HL-60 (cell line): Measurements from ENCODE around the gene COX6A2.

Experiments
- DNase-seq, 2 experiments: peaks; one replicate each; pipeline ENCODE4 v3.0.0-alpha.2; 2010 to 2020; ENCODE audit warnings: low read depth in 1 of 2, low spot score in 1 of 2
- H3K27ac ChIP-seq: fragments of 250-450 bp; sonication (Bioruptor Pico); replicated peaks from 2 replicates; pipeline ENCODE4 v1.5.1; 2020; ENCODE audit warnings: mild to moderate bottlenecking, moderate library complexity
- H3K27me3 ChIP-seq: fragments of 250-450 bp; sonication (Bioruptor Pico); 2 replicates; pipeline ENCODE4 v1.5.1; 2021; ENCODE audit warnings: mild to moderate bottlenecking, moderate library complexity; ENCODE audit not compliant: insufficient read depth, poor library complexity, severe bottlenecking
- H3K4me3 ChIP-seq: replicated peaks from 2 replicates; pipeline ENCODE4 v1.5.1; 2011; ENCODE audit warnings: mild to moderate bottlenecking, control low read depth, low read length; ENCODE audit not compliant: insufficient read depth
- CTCF ChIP-seq: IDR thresholded peaks from one replicate; pipeline ENCODE4 v1.5.1; 2011; ENCODE audit warnings: low read length, control low read depth, inconsistent platforms; ENCODE audit not compliant: insufficient read depth
- GABPA ChIP-seq: IDR thresholded peaks from 2 replicates; pipeline ENCODE4 v1.6.1; 2012; ENCODE audit warnings: low read depth
- POLR2AphosphoS5 ChIP-seq: IDR thresholded peaks from 2 replicates; pipeline ENCODE4 v1.6.1; 2012; ENCODE audit warnings: low read depth
- REST ChIP-seq: IDR thresholded peaks from 2 replicates; pipeline ENCODE4 v1.6.1; 2012; ENCODE audit warnings: low read depth; ENCODE audit not compliant: insufficient replicate concordance
- SPI1 ChIP-seq: IDR thresholded peaks from 2 replicates; pipeline ENCODE4 v1.6.1; 2012; ENCODE audit warnings: low read depth, mild to moderate bottlenecking, borderline replicate concordance

COX6A2 gene

GRCh38 chr16:31397096-31397660, 31.0 kb downstream of the COX6A2 start:
- Histone ChIP-seq H3K27ac (no peak overlapping the region), H3K4me3 (no peak overlapping the region), H3K27me3 (no peaks in the 10 kb centered on the region)
- TF ChIP-seq SPI1: no peak
- no peak for TF ChIP-seq POLR2AphosphoS5
- TF ChIP-seq GABPA: no peak
- no peak for TF ChIP-seq CTCF
- no peak for TF ChIP-seq REST
- no peak for DNase-seq

- no peak for TF ChIP-seq SPI1
- TF ChIP-seq REST: no peak
- no peak for TF ChIP-seq POLR2AphosphoS5
- TF ChIP-seq CTCF: no peak
- TF ChIP-seq GABPA: no peak
- DNase-seq: no peak
- Histone ChIP-seq H3K27me3 (no peaks in the 10 kb centered on the region), H3K4me3 (no peak overlapping the region), H3K27ac (no peak overlapping the region)
Measured at GRCh38 chr16:31395647-31396046, 32.5 kb downstream of the COX6A2 start.

GRCh38 chr16:31393056-31393455, 35.1 kb downstream of the COX6A2 start, which contains the start of gene ITGAD:
TSS of gene ITGAD (plus strand) at chr16:31393335. CDS start at chr16:31393361, 26 bp downstream.
- H3K4me3 ChIP-seq: no peak within 1 kb of the TSS
- H3K27ac ChIP-seq: no peak within 1 kb of the TSS
- no peaks in the 10 kb centered on the region for H3K27me3 ChIP-seq
- TF ChIP-seq GABPA: no peak
- no peak for DNase-seq

- TF ChIP-seq POLR2AphosphoS5 (no peak), SPI1 (no peak)
- no peaks in the 10 kb centered on the region for H3K27me3 ChIP-seq
- no peak overlapping the region for H3K4me3 ChIP-seq
- no peak for DNase-seq
- no peak overlapping the region for H3K27ac ChIP-seq
Measured at GRCh38 chr16:31390504-31391041, 37.6 kb downstream of the COX6A2 start.

GRCh38 chr16:31388535-31388934, 39.6 kb downstream of the COX6A2 start:
- Histone ChIP-seq H3K27me3 (no peaks in the 10 kb centered on the region), H3K4me3 (no peak overlapping the region), H3K27ac (no peak overlapping the region)
- no peak for DNase-seq
- no peak for TF ChIP-seq REST
